ENCODE measurements around the gene TTR. TPM values are rescaled to one million over a fixed set of nuclear protein-coding genes. Genes with fewer than 3 reads are reported as not detected.

TTR gene
- total and polyA plus RNA-seq, 9 of the 15 experiments (the other 6 are each of a cell fraction or from before 2014, with no cell fraction given), result 0.17 to 0.53 TPM; not detected in 7

GRCh38 chr18:31626409-31626808 is 34.7 kb downstream of the TTR start (continued):
- TF ChIP-seq, protein P1, sequence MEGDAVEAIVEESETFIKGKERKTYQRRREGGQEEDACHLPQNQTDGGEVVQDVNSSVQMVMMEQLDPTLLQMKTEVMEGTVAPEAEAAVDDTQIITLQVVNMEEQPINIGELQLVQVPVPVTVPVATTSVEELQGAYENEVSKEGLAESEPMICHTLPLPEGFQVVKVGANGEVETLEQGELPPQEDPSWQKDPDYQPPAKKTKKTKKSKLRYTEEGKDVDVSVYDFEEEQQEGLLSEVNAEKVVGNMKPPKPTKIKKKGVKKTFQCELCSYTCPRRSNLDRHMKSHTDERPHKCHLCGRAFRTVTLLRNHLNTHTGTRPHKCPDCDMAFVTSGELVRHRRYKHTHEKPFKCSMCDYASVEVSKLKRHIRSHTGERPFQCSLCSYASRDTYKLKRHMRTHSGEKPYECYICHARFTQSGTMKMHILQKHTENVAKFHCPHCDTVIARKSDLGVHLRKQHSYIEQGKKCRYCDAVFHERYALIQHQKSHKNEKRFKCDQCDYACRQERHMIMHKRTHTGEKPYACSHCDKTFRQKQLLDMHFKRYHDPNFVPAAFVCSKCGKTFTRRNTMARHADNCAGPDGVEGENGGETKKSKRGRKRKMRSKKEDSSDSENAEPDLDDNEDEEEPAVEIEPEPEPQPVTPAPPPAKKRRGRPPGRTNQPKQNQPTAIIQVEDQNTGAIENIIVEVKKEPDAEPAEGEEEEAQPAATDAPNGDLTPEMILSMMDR (IDR thresholded peaks at IDR 0.05 in 2 of 3, conservative IDR thresholded peaks at IDR 0.05 in 1 of 3; ENCODE audit: insufficient read depth in 2 of 3, low read depth in 1 of 3, low read length in 3 of 3), result peak; percentile 49 to 53 (median 52); a peak in 5 of 6 replicates

- no peak overlapping the region for H3K27ac ChIP-seq (ENCODE audit: extremely low read depth, low read depth, low read length)
- no peak overlapping the region for H3K4me3 ChIP-seq
- intact Hi-C loops (cut with micrococcal nuclease), result loop anchor here (10.0 kb wide), 1 partner anchor 194 kb away; no protein-coding TSS in a partner anchor
- ATAC-seq (no peak), FAIRE-seq (peak; percentile 35), DNase-seq (ENCODE audit: extremely low read depth in 1 of 4, low spot score in 3 of 4) (no peak)
- CTCF ChIA-PET (ENCODE audit: low intra/inter-chr PET ratio), result no interaction called here
- H2AFZ ChIP-seq (ENCODE audit: low read depth, low read length), result peak overlapping the region; percentile 29; the same call in 1 of the 2 replicates
- in situ Hi-C loops (cut with MboI), result no loop called here
- TF ChIP-seq MAFG (tag; conservative IDR thresholded peaks at IDR 0.05) (0 out of 2 replicates have a peak, but pooled peaks have one; percentile 16), PKNOX1 (IDR thresholded peaks at IDR 0.05) (no peak)
- H3K9me3 ChIP-seq (replicated peaks; ENCODE audit: control insufficient read depth, insufficient read depth, low read depth, low read length), result no peaks in the 10 kb centered on the region
- no TSS peak for BruUV-seq (replicated peaks)
- POLR2A ChIA-PET, result no interaction called here
- no peaks in the 10 kb centered on the region for H3K36me3 ChIP-seq (ENCODE audit: control insufficient read depth, insufficient read depth, low read length)
- H4K20me1 ChIP-seq (replicated peaks; ENCODE audit: control insufficient read depth, insufficient read depth, low read length), result no peaks in the 10 kb centered on the region
- H3K27me3 ChIP-seq (ENCODE audit: control insufficient read depth in 2 of 2, insufficient read depth in 2 of 2, low read length in 2 of 2), result peaks cover 0 to 6% of the 10 kb centered on the region in 2 experiments; a peak in 1 of 5 replicates
- no peaks in the 10 kb centered on the region for H3K9me1 ChIP-seq (ENCODE audit: control insufficient read depth, insufficient read depth, low read length)
- H3K9ac ChIP-seq (ENCODE audit: insufficient read depth in 1 of 2, low read depth in 2 of 2, low read length in 2 of 2), result no peak overlapping the region
- WGBS (ENCODE audit: insufficient coverage, low coverage, missing lambda C conversion rate), result 12% methylated on average over 4 of the region's 4 CpGs
- no peaks in the 10 kb centered on the region; a peak in 2 of 5 replicates for H3K4me1 ChIP-seq (replicated peaks in 1 of 2; ENCODE audit: control insufficient read depth in 2 of 2, insufficient read depth in 2 of 2, low read length in 2 of 2)
- H3K4me2 ChIP-seq (ENCODE audit: insufficient read depth, low read length), result no peak overlapping the region
- H3K79me2 ChIP-seq (ENCODE audit: control insufficient read depth, insufficient read depth, low read length), result no peaks in the 10 kb centered on the region
Measured at GRCh38 chr18:31630549-31630948, 38.9 kb downstream of the TTR start.
